OCI-M2 (cell line): ENCODE results near the gene ADCY2.

Experiments used
- DNase-seq: peaks from one replicate; lab custom pipeline; 2025; ENCODE audit not compliant: unreplicated experiment; lab: John Stamatoyannopoulos, UW

Gene ADCY2

GRCh38 chr5:7714697-7715096 is 318.8 kb downstream of the ADCY2 start:
- no peak for DNase-seq

DNA sequence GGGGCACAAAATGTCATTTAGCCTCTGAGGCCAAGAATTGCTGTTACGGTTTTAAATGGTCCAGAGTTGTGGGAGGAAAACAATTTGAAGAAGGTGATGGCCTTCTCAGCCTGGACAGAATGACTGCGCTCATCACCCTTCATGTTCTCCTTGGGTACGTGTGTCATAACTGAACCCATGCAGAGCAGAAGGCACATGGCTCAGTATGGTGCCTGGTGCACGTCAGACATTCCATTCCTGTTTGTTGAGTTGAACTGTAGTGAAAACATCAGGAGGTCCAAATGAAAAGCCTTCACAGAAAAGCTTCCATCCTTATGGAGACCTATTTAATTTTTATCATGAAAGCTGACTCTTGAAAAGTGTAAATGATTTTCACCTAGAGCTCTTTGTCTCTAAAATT is 321.8 kb downstream of the ADCY2 start:
- no peak for DNase-seq

- DNase-seq, result no peak
Observed at GRCh38 chr5:7728076-7728475, 332.1 kb downstream of the ADCY2 start.

DNA sequence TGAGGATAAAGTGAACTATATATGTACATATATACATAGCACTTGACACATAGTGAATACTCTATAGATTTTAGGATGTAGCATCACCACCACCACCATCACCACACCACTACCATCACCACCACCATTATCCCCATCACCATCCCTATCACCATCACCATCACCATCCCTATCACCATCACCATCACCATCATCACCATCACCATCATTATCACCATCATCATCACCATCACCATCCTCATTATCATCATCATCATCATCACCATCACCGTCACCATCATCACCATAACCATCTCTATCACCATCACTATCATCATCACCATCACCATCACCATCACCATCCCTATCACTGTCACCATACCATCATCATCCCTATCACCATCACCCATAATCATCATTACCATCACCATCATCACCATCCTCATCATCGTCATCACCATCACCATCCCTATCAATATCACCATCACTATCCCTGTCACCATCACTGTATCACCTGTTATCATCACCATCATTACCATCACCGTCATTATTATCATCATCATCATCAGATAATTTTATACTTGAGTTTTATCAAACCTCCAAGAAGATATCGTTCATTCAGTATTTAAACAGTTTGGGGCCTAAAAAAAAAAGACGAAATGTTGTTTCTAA is 345.6 kb downstream of the ADCY2 start:
- no peak for DNase-seq

- DNase-seq, result no peak
Observed at GRCh38 chr5:7742241-7742656, 346.3 kb downstream of the ADCY2 start.

- DNase-seq, result no peak
Observed at GRCh38 chr5:7745882-7746610, 350.1 kb downstream of the ADCY2 start.

DNA sequence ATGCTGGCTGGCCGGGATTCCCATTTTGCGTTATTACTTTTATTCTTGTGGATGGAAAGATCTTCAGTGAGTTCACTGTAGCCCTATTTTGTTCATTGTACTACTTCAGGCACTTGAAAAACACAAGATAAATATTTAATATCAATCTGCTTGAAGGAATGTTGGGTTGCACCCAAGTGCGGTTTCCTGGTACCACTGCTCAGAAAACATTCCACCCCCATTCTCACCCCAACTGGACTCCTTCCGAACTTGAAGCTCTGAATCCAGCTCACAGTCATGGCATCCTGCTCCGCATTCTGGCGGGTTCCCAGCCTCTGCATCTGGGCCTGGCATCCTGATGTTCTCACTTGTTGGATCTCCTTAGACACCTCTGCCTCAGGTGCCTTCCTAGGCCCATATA is 351.8 kb downstream of the ADCY2 start:
- no peak for DNase-seq

- no peak for DNase-seq
Observed at GRCh38 chr5:7749626-7750025, 353.7 kb downstream of the ADCY2 start.

DNA sequence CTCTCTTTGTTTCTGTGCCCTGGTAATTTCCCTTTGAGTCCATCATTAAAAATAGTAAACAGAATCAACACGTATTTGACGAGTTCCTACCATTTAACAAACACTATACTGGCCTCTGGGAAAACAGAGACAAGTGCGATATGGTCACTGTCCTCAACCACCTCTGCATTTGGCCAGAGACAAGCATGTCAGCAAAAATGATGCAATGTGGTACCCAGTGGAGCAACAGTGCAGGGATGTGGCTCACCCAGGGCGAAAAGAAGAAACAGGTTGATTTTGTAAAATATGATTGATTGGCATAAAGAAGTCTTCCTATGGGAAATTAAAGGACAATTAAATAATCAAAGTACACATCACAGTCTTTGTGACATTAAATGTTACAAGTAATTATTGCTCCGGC is 355.9 kb downstream of the ADCY2 start:
- no peak for DNase-seq

GRCh38 chr5:7753181-7753580 is 357.2 kb downstream of the ADCY2 start:
- no peak for DNase-seq

DNA sequence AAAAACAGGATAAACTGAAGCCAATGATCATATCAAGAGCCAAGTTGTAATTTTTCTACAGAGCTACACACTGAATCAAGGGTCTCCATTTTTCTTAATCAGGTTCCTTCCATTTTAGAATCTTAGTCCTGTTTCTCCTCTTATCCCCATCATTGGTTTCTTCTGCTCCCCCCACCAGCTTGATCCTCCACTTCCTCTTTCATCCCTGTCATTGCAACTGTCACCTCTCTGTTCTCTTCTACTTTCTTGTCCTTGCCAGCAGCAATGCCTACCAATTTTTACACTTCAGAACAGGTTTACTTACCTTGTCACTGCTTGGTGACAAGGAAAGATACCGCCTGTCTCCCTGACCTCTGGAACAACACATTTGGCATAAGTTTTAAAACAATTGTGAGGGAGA is 357.7 kb downstream of the ADCY2 start:
- no peak for DNase-seq

DNA sequence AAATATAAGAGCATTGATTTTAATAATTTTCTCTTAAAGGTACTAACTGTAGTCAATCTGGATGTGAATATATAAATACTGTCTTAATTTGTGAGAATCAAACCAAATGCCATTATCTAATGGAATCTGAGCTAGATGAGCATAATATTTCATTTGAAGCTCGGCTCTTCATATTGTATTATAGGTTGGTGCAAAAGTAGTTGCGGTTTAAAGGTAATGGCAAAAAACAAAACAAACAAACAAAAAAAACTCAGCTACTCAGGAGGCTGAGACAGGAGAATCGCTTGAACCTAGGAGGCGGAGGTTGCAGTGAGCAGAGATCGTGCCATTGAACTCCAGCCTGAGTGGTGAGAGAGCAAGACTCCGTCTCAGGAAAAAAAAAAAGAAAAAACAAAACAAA is 358.6 kb downstream of the ADCY2 start:
- DNase-seq, result no peak

DNA sequence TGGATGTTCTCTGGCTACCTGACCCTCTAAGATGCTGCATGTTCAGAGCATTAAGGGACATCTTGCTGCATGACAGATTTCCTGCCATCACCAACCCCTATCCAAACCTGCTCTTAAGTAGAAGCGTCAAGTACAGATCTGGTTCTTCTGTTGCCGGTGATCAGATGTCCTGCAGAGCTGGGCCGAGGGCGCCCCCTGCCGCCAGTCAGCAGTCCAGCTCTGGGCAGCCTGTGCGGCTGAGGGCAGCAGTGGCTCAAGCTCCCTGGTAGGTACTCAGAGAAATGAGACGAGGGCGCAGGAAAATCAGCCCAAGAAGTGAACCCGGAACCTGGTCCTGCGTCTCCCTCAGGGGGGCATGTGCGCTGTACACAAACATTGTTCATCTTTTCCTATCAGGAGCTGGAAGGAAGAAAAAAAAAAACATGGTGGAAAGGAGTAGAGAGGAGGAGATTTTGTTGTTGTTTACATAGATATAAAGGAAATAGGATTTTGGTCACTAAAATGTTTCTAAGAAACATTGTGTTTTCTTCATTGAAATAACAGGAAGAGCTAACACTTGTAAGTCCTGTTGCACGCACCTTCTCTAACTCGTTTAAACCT is 359.2 kb downstream of the ADCY2 start:
- no peak for DNase-seq

DNA sequence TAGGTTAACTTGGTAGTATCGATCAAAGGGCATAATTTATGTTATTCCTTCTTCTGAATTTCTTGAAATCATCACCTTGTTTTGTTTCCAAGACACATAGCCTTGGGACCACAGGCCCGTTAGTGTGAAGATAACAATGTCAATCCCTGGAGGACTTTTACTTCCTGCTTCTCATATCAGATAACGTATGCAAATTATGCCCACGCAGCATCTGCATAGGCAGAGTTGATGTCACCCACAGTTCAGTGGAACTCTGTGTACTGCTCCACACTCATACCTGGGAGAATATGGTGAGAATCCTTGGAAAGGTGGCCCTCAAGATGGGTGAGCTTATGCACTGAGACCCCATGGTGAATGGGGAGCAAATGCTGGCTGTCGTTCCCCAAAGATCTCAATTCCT is 360.0 kb downstream of the ADCY2 start:
- DNase-seq, result no peak

GRCh38 chr5:7756453-7756852 is 360.5 kb downstream of the ADCY2 start:
- no peak for DNase-seq

DNA sequence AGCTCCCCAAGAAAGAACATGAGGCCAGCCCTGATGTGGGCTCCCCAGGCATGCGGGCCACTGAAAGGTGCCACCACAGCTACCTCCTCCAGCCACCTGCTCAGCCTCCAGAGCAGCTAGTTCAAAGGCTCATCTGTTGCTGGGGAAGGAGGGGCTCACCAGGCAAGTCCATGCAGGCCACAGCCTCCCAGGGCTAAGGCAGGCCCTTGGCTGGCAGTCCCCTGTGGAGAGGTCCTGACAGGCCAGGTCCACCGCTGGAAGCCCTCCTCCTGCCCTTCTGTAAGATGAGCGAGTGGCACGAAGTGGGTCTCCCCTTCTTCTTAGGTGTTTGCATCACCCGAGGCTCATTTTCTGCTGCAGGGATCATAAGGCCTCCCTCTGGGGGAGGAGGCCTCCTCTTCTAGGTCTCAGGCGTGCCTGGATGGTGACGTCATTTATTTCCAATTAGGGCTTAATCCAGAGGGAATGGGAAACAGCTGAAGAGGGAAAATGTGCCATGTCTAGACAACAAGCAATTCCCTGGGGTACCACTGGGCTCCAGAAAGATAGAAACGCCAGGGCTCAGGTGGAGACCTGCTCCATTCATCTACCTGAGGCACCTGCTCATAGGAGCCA is 363.4 kb downstream of the ADCY2 start:
- DNase-seq, result no peak

- no peak for DNase-seq
Observed at GRCh38 chr5:7759951-7760580, 364.1 kb downstream of the ADCY2 start.

GRCh38 chr5:7762267-7762666 is 366.3 kb downstream of the ADCY2 start:
- DNase-seq, result no peak

DNA sequence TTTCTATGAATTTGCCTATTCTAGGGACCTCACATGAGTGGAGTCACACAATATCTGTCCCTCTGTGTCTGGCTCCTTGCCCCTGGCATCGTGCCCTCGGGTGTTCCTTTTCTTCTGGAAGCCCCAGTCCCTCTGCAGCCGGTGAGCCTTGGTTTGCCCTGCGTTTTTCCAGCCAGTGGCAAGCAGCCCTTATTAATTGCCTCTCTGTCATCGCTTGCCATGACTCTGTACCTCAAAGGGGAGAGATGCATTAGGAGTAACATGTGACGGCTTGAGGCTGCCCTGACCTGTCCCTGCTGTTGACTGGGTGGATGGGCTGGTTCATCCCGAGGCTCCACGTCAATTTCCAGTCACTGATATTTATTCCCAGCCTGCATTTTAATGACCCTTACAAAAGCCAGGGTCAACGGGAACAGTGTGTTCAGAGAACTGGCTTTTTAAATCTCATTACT is 367.7 kb downstream of the ADCY2 start:
- DNase-seq, result no peak

DNA sequence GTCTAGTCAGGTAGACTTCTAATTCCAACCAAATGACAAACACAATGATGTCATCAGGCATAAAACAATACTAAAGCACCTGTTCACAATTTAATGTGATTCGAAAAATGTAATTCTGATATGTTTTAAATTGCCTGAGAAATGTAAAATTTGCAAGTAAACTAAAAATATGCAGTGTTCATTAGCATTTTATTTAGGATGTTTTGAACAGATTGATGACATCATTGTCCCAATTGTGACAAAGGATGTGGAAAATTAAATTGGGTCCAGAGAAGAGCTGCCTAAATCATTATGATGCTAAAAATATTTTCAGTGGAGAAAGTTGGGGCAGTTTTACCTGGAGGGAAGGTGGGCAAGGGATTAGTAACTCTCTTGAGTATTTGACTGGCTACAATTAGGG is 368.5 kb downstream of the ADCY2 start:
- no peak for DNase-seq

- no peak for DNase-seq
Observed at GRCh38 chr5:7770436-7770835, 374.5 kb downstream of the ADCY2 start.

GRCh38 chr5:7772141-7772540 is 376.2 kb downstream of the ADCY2 start:
- no peak for DNase-seq
